COLO668 (cell line): ENCODE measurements around the gene ATP6V0C.
"Not testable (repeated sequence)": the region's sequence is repeated elsewhere in the genome, so short reads cannot be mapped to it uniquely, and the experiment has no call there.

Experiments used
- DNase-seq: peaks from one replicate; lab custom pipeline; 2025; ENCODE audit not compliant: unreplicated experiment; lab: John Stamatoyannopoulos, UW

Gene ATP6V0C

DNA sequence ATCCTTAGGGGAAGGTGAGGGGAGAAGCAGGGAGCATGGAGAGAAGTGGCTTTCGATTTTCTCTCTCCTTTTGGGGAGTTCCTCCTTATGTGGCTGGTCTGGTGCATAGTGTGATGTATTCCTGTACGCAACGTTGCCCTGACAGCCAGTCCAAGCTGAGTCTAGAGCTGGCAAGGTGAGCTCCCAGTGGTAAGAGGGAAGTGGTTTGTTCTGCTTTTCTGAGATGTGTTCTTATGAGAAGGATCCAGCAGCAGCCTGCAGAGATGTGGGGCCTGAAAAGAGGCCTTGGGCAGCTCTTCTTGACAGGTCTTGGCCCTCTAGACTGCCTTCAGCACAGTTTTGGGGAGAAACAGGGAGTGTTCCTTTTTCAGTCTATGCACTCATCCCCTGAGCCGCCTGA, 27.2 kb downstream of the ATP6V0C start:
- not testable (repeated sequence) for DNase-seq

DNA sequence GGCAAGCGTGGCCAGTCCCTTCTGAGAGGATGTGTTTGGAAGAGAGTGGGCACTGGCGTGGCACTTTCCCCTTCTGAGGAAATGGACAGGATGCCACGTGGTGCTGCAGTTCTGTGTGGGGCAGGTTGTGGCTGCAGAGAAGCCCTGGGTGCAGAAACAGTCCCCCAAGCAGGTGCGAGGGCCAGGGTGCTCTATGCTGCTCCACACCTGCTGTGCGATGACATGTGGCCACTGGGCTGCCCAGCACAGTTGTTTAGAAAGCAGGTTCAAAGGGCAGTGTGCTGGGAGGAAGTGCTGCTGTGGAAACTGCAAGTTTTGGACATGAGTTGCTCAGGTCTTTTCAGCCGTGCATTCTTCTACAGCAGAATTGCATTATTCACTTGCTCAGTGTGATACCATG, 27.7 kb downstream of the ATP6V0C start:
- DNase-seq, result peak; percentile 75

DNA sequence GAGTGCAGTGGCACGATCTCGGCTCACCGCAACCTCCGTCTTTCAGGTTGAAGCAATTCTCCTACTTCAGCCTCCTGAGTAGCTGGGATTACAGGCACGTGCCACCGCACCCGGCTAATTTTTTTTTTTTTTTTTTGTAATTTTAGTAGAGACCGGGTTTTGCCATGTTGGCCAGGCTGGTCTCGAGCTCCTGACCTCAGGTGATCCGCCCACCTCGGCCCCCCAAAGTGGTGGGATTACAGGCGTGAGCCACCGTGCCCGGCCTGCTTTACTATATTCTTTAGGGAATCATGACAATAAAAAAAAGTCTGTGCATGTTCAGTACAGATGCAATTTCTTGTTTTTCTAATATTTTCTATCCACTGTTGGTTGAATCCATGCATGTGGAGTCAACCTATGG, 30.0 kb downstream of the ATP6V0C start:
- not testable (repeated sequence) for DNase-seq

DNA sequence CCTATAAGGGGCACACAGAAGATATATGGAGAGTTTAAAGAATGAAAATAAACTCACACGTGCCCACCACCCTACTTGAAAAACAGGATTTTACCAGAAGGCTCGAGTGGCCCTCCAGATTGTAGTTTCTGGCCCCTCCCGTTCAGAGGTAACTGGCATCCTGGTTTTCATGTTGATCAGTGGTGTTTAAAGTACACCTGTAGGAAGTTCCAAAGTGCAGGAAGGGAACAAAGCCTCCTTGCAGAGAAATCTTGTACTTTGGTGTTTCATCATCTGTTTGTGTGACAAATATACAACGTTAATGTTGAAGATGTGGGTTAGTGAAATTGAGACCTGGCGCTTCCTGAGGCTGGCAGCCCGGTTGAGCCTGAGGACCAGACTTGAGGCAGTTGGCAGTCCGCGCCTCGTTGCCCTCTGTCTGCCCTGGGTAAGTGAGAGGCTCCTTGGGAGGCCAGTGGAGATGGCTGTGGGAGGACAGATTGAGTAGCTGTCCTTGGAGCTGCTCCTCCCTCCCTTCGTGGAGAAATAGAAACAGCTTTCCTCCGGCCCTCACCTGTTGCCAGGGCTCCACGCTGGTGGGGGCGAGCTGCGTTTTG, 36.6 kb downstream of the ATP6V0C start:
- not testable (repeated sequence) for DNase-seq

DNA sequence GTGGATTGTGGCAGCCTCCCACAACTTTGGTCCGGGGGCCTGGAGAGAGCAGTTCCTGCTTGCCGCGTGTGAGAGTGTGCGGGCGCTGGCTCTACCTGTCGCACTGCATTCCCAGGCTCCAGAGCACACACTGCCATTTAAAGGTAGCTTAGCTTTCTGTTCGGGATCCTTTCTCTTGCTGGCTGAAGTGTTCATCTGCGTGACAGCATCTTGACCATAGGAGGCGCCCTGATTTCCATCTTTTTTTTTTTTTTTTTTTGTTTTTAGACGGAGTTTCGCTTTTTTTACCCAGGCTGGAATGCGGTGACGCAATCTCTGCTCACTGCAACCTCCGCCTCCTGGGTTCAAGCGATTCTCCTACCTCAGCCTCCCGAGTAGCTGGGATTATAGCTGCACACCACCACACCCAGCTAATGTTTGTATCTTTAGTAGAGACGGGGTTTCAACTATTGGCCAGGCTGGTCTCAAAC, 37.7 kb downstream of the ATP6V0C start:
- DNase-seq, result not testable (repeated sequence)

DNA sequence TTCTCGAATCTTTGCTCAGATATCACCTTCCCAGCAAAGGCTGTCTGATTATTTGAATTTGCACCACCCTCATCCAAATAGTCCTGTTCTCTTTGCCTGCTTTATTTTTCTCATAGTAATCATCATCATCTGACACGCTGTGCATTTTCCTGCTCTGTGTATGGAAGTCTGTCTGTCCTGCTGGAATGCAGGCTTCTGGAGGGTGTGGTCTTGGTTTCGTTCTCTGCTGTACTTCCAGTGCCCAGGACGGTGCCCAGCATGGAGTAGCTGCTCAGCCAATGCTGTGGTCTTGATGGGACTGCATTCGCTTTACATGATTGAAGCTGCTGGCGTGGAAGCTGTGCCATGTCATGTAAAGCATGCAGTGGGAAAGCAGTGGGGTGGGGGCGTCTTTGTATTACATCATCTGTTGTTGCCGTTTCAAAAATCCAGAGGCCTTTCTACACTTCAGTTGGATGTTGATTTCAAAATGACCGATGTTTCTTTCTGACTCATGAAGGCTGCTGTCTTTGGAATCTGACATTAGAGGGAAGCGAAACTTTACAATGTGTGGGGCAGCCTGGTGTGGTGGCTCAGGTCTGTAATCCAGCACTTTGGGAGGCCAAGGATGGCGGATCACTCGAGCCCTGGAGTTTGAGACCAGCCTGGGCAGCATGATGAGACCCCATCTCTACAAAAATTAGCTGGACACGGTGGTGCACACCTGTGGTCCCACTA, 41.1 kb downstream of the ATP6V0C start:
- DNase-seq, result not testable (repeated sequence)

DNA sequence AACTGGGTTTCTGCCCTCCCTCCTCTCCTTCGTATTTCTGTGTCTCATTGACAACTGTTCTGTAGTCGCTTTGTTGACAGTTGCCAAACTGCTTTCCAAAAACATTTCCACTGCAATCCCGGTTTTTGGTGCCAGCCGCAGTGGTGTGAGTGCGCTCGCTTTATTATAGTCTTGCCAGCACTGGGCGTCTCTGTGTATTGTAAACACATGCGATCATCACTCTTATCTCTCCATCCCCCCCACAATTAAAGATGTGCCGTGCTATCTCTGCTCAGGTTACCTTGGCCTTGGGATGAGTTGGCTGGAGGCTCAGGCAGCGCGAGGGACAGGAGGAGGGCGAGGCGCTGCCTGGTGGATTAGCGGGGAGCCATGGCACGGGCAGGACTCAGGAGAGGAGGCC, 43.4 kb downstream of the ATP6V0C start:
- DNase-seq, result not testable (repeated sequence)

DNA sequence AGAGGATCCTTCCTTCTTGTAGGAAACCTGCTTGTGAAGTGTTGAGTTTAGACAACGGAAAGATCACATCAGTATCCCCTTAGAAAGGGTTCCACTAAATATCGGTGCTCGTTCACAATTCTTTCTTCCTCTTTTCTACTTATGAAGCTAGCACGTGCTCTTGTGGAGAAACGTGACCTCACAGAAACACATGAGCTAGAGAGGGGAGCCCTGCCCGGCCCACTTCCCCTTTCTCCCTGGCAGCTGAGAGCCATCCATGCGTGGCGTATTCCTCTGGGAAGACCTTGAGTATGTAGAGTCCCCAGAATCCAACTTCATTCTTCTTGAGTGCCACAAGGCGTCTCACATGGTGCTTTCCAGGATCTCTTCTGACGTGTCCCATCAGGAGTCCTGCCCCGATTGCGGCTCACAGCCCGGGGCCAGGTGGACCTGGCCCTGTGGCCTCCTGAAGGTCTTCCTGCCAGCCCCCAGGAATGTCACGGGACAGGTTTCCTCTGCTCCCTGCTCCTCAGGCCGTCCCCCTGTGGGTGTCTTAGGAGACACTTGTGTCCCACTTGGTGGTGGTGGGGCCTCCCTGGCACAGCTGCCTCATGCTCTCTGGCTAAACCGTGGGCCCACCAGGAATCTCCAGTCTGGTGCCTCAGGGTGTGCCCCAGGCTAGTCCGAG, 46.5 kb downstream of the ATP6V0C start:
- not testable (repeated sequence) for DNase-seq

DNA sequence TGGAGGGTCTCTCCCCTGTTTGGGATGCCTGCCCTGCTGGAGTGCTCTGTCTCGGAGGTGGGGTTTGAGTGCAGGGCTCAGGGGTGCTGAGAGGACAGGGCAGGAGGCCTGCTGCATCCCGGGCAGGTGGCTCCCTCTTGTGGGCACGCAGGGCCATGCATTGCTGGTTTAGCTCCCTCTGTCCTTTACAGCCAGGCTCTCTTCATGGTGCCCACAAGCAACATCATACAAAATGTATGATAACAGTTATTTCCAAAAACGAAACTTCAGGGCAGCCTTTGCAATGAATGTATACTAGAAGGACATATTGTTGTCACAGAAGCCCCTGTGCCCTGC, 47.0 kb downstream of the ATP6V0C start:
- DNase-seq, result not testable (repeated sequence)

DNA sequence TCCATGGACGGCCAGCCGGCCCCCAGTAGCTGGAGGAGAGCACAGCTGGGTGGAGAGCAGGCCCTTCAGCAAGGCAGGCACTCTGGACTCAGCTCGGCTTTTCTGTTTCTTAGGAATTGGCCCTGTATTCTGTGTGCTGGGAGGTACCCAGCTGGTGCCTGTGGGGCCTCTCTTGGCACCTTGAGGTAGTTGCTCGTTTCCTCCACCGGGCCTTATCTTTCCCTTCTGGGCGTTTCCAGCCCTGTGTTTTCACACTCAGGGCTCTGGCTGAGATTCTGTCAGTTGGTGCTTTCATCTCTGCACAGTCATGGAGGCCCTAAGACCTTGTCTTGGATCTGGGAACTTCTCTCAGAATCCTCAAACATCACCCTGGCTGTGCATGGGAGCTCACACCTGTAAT, 53.8 kb downstream of the ATP6V0C start:
- not testable (repeated sequence) for DNase-seq

DNA sequence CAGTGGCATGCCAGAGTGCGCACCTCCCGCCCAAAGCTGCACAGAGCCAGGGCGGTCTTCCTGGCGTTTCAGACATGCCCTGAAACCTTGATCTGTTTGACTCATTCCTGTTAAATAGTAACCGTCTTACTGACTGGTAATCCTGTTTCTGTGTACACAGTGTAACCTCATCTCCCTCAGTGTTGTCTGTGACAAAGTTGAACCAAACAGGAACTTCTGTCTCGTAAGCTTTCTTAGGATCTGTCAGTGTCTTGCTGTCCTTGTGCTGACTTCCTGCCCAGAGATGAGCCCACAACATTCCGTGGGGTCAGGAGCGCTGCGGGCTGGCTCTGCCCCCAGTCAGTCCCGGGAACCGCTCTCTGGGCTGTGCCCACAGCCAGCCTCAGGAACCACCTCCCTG, 54.8 kb downstream of the ATP6V0C start:
- DNase-seq, result not testable (repeated sequence)
